Activated CD4-positive, alpha-beta T cell treated with anti-CD3 and anti-CD28 coated beads for 4 hours (primary cell): ENCODE measurements around the gene CFTR.
"Not testable (repeated sequence)": the region's sequence is repeated elsewhere in the genome, so short reads cannot be mapped to it uniquely, and the experiment has no call there.

ENCODE experiments used
- DNase-seq, 2 donors: peaks; one replicate each; pipeline ENCODE4 v3.0.0-alpha.2; 2020

The CFTR gene

GRCh38 chr7:117692338-117692737 is 212.5 kb downstream of the CFTR start:
- no peak for DNase-seq

- no peak for DNase-seq
Observed at GRCh38 chr7:117698018-117698417, 218.2 kb downstream of the CFTR start.

- no peak for DNase-seq
Observed at GRCh38 chr7:117704063-117704462, 224.2 kb downstream of the CFTR start.

- DNase-seq: no peak
Observed at GRCh38 chr7:117705630-117706029, 225.8 kb downstream of the CFTR start.

- DNase-seq: no peak
Observed at GRCh38 chr7:117706210-117706609, 226.4 kb downstream of the CFTR start.

GRCh38 chr7:117707080-117707479 is 227.3 kb downstream of the CFTR start:
- DNase-seq: no peak

GRCh38 chr7:117708173-117708572 is 228.3 kb downstream of the CFTR start:
- not testable (repeated sequence) for DNase-seq

GRCh38 chr7:117711556-117711955 is 231.7 kb downstream of the CFTR start:
- DNase-seq: no peak

GRCh38 chr7:117715784-117716445 is 236.1 kb downstream of the CFTR start:
- DNase-seq: no peak

GRCh38 chr7:117716707-117717299 is 237.0 kb downstream of the CFTR start:
- no peak for DNase-seq

GRCh38 chr7:117717357-117717756 is 237.5 kb downstream of the CFTR start:
- DNase-seq: no peak
